OCI-LY3 (cell line): Measurements from ENCODE around the gene MMRN1.

ENCODE experiments used
- H2AFZ ChIP-seq: fragments of 200-600, 300-600 bp; shearing (Covaris generic); 2 replicates; pipeline ENCODE4 v1.6.0; 2014; ENCODE audit warnings: antibody characterized with exemption, low read depth, low read length
- H3K27ac ChIP-seq: fragments of 200-600, 300-600 bp; sonication (generic); 2 replicates; pipeline ENCODE4 v1.5.1; 2014; ENCODE audit warnings: mild to moderate bottlenecking, low read length, moderate library complexity, mixed read lengths
- H3K27me3 ChIP-seq: fragments of 200-600, 300-600 bp; sonication (generic); 2 replicates; pipeline ENCODE4 v1.6.1; 2014; ENCODE audit warnings: low read depth, low read length, mixed read lengths
- H3K36me3 ChIP-seq: fragments of 200-600, 300-600 bp; sonication (generic); replicated peaks from 2 replicates; pipeline ENCODE3; 2014; ENCODE audit warnings: low read depth, low read length, mixed read lengths
- H3K4me1 ChIP-seq: fragments of 300-600, 200-600 bp; sonication (generic); 2 replicates; pipeline ENCODE4 v1.6.1; 2014; ENCODE audit warnings: low read length, mixed read lengths
- H3K4me2 ChIP-seq: fragments of 200-600, 300-600 bp; sonication (generic); 2 replicates; pipeline ENCODE4 v1.6.1; 2014; ENCODE audit warnings: low read length, mixed read lengths
- H3K4me3 ChIP-seq: fragments of 300-600, 200-600 bp; sonication (generic); 2 replicates; pipeline ENCODE4 v1.5.1; 2014; ENCODE audit warnings: antibody characterized with exemption, mild to moderate bottlenecking, low read length, moderate library complexity
- H3K79me2 ChIP-seq: fragments of 300-600, 200-600 bp; shearing (Covaris generic); 2 replicates; pipeline ENCODE4 v1.6.1; 2014; ENCODE audit warnings: mild to moderate bottlenecking, low read length, mixed read lengths
- H3K9ac ChIP-seq: fragments of 300-600, 200-600 bp; shearing (Covaris generic); 2 replicates; pipeline ENCODE4 v1.6.0; 2014; ENCODE audit warnings: mild to moderate bottlenecking, low read length, moderate library complexity
- H3K9me3 ChIP-seq: fragments of 200-600, 300-600 bp; shearing (Covaris generic); 2 replicates; pipeline ENCODE4 v1.6.1; 2014; ENCODE audit warnings: low read length, mixed read lengths; ENCODE audit not compliant: insufficient read depth
- H4K20me1 ChIP-seq: fragments of 200-600, 300-600 bp; sonication (generic); 2 replicates; pipeline ENCODE4 v1.6.1; 2016; ENCODE audit warnings: low read length, mixed read lengths; ENCODE audit not compliant: insufficient read depth
- EZH2phosphoT487 ChIP-seq: fragments of 200-600 bp; shearing (Covaris generic); IDR thresholded peaks from 2 replicates; pipeline ENCODE4 v1.6.1; 2018; ENCODE audit warnings: antibody characterized with exemption, mixed run types, low read depth
- TF ChIP-seq, protein P1 (sequence below): fragments of 200-600, 300-600 bp; sonication (generic); IDR thresholded peaks from 2 replicates; pipeline ENCODE4 v1.5.1; 2014; ENCODE audit warnings: antibody characterized with exemption, low read length, low read depth

The MMRN1 gene

DNA sequence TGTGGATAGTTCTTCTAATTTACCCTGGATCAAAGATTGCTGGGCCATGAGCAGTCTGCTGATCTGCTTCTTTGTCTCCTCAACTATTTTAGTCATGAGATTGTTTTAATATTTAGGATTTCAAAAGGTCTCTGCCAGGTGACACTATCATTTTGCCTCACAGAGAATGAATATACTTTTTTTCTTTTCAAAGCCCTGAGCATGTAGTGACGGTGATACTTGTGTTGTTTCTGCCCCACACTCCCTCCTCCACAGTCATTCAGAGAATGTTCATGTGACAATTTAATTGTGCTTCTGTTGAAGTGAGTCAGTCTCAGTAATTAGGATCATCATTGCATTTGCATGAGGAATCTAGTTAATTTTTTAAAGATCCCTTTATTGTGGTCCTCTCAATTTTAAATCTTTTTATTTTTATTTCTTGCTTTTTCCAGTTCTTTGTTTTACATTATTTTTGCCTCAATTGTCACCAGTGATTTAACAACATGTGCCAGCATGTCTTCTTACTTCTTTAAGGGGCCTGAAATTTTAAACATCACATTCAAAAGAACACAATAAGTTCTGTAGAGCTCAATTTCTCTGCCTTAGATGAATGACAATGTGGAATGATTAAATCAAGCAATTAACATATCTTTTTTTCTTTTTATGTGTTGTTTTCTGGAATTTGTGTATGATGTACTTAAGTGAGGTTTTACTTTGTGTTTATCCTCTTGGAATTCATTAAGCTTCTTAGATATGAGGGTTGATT lies 12.3 kb downstream of the MMRN1 start:
- no peaks in the 10 kb centered on the region for H3K9me3 ChIP-seq
- H3K4me1 ChIP-seq, result peaks cover 8% of the 10 kb centered on the region
- no peak overlapping the region for H3K4me3 ChIP-seq
- H3K27me3 ChIP-seq, result no peaks in the 10 kb centered on the region
- no peak overlapping the region for H3K27ac ChIP-seq
- H3K79me2 ChIP-seq, result no peaks in the 10 kb centered on the region
- H3K36me3 ChIP-seq, result no peaks in the 10 kb centered on the region
- no peak overlapping the region for H3K4me2 ChIP-seq
- TF ChIP-seq, protein P1, sequence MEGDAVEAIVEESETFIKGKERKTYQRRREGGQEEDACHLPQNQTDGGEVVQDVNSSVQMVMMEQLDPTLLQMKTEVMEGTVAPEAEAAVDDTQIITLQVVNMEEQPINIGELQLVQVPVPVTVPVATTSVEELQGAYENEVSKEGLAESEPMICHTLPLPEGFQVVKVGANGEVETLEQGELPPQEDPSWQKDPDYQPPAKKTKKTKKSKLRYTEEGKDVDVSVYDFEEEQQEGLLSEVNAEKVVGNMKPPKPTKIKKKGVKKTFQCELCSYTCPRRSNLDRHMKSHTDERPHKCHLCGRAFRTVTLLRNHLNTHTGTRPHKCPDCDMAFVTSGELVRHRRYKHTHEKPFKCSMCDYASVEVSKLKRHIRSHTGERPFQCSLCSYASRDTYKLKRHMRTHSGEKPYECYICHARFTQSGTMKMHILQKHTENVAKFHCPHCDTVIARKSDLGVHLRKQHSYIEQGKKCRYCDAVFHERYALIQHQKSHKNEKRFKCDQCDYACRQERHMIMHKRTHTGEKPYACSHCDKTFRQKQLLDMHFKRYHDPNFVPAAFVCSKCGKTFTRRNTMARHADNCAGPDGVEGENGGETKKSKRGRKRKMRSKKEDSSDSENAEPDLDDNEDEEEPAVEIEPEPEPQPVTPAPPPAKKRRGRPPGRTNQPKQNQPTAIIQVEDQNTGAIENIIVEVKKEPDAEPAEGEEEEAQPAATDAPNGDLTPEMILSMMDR, result no peak
- no peak for TF ChIP-seq EZH2phosphoT487
- no peaks in the 10 kb centered on the region for H4K20me1 ChIP-seq
- H2AFZ ChIP-seq, result peak overlapping the region; percentile 70; the same call in 1 of the 2 replicates
- H3K9ac ChIP-seq, result no peak overlapping the region

DNA sequence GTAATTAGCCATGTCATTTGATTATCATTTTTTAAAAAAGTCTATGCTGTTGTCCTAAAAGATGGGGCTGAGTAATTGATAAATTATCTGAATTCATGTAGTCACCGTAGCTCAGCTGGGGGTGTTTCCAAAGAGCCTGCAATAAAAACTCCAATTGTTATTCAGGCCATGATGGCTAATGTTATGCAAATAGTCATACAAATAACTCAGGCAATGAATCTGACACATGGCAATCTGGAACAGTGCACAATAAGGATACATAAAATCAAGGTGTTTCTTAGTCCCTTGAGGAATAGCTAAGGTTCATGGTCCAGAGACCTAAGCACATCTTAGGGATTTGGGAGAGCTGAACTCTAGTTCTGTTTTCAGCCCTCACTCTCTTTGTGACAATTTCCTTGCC lies 15.2 kb downstream of the MMRN1 start:
- Histone ChIP-seq H3K27me3 (no peaks in the 10 kb centered on the region), H3K9me3 (no peaks in the 10 kb centered on the region), H3K4me2 (no peak overlapping the region), H2AFZ (no peak overlapping the region), H3K27ac (no peak overlapping the region), H3K79me2 (no peaks in the 10 kb centered on the region), H3K4me3 (no peak overlapping the region), H3K9ac (no peak overlapping the region), H4K20me1 (no peaks in the 10 kb centered on the region), H3K36me3 (no peaks in the 10 kb centered on the region), H3K4me1 (peaks cover 8% of the 10 kb centered on the region)
- no peak for TF ChIP-seq EZH2phosphoT487
- TF ChIP-seq, protein P1, result no peak

DNA sequence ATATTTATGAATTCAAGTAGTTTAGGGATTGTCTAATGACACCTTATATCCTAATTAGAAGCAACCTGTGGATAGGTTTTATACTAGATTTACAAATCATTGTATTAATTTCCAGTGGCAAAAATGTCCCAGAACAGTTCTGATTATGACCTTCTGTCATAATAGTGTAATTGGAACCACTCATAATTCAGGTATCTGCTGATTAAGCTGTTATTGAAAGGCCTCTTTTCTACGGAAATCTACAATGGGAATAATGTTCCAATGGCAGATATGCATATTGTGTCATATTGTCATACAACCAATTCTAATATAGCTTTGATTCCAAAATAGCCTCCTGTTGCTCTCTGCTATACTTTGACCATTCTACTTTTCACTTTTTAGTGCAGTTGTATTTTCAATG lies 19.0 kb downstream of the MMRN1 start:
- no peak overlapping the region for H3K4me3 ChIP-seq
- no peak overlapping the region for H3K9ac ChIP-seq
- no peaks in the 10 kb centered on the region for H4K20me1 ChIP-seq
- H3K27ac ChIP-seq, result no peak overlapping the region
- H3K9me3 ChIP-seq, result no peaks in the 10 kb centered on the region
- H3K79me2 ChIP-seq, result no peaks in the 10 kb centered on the region
- H3K36me3 ChIP-seq, result no peaks in the 10 kb centered on the region
- H3K4me1 ChIP-seq, result no peaks in the 10 kb centered on the region
- H3K4me2 ChIP-seq, result no peak overlapping the region
- no peak for TF ChIP-seq EZH2phosphoT487
- TF ChIP-seq, protein P1, result no peak
- no peak overlapping the region for H2AFZ ChIP-seq
- no peaks in the 10 kb centered on the region for H3K27me3 ChIP-seq

DNA sequence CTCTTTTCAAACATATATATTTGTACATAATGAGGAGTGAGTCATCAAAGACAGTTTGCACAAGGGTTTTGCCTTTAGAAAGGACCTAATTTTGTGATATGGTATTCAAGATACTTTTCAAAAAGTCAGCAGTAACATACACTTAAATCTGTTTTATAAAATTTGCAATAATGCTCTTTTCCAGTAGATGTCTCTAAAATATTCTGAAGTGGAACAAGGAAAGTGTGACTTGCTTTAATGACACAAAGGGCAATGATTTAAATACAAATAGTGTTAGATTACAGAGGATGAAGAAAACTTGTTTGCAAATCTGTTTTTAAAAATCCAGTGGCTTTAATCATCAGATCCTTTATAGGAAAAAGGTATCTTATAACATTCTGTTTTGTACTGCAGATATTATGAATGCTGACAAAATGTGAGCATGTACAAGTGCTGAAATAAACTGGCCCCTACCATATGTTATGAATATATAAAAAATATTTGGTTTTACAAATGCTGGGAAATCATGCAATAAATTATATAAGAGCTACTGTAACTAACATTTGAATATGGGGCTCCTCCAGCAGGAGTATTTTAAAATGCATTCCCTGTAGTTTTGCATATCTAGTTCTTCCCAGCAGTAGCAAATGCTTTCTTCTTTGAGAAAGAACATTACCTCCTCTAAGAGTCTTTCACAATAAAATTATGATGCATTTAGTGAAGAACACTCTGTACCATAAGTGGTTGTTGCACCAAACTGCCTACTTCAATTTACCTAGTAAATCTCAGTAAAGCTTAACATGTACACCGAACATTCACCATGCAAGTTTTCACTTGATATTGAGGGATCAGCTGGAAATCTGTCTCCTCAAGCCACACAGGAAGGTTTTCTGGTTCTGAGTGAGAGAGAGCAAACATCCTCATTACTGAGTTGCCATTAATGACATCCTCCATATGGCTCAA lies 20.2 kb downstream of the MMRN1 start:
- no peaks in the 10 kb centered on the region for H3K4me1 ChIP-seq
- TF ChIP-seq EZH2phosphoT487, result no peak
- TF ChIP-seq, protein P1, result peak; percentile 59
- H4K20me1 ChIP-seq, result no peaks in the 10 kb centered on the region
- H3K4me2 ChIP-seq, result no peak overlapping the region
- no peak overlapping the region for H3K27ac ChIP-seq
- H3K79me2 ChIP-seq, result no peaks in the 10 kb centered on the region
- no peaks in the 10 kb centered on the region for H3K9me3 ChIP-seq
- H3K9ac ChIP-seq, result no peak overlapping the region
- no peak overlapping the region for H3K4me3 ChIP-seq
- no peaks in the 10 kb centered on the region for H3K27me3 ChIP-seq
- H2AFZ ChIP-seq, result no peak overlapping the region
- H3K36me3 ChIP-seq, result no peaks in the 10 kb centered on the region
